NCI-H1694 treated with DMSO at 0.1 percent for 48 hours (cell line): ENCODE measurements around the gene TNFRSF25.

ENCODE experiments used
- DNase-seq: peaks from one replicate; lab custom pipeline; 2025; lab: John Stamatoyannopoulos, UW

Gene TNFRSF25

GRCh38 chr1:6488602-6489382 is 22.8 kb upstream of the TNFRSF25 start:
- DNase-seq, result no peak

GRCh38 chr1:6487804-6488484 is 22.0 kb upstream of the TNFRSF25 start:
- no peak for DNase-seq

GRCh38 chr1:6486433-6487011 is 20.5 kb upstream of the TNFRSF25 start:
- peak; percentile 67 for DNase-seq

- DNase-seq, result no peak
These were observed 19.5 kb upstream of the TNFRSF25 start for GRCh38 chr1:6485168-6486101.

GRCh38 chr1:6484826-6485167 is 18.8 kb upstream of the TNFRSF25 start:
- no peak for DNase-seq

GRCh38 chr1:6483761-6484117 is 17.8 kb upstream of the TNFRSF25 start:
- DNase-seq, result no peak

GRCh38 chr1:6483017-6483760 is 17.2 kb upstream of the TNFRSF25 start:
- no peak for DNase-seq

GRCh38 chr1:6481820-6482219 is 15.8 kb upstream of the TNFRSF25 start:
- no peak for DNase-seq

GRCh38 chr1:6477039-6477820 is 11.3 kb upstream of the TNFRSF25 start:
- no peak for DNase-seq

GRCh38 chr1:6476483-6476882 is 10.5 kb upstream of the TNFRSF25 start:
- no peak for DNase-seq

- DNase-seq, result no peak
These were observed 9.6 kb upstream of the TNFRSF25 start for GRCh38 chr1:6475381-6476133.

GRCh38 chr1:6474815-6475282 is 8.9 kb upstream of the TNFRSF25 start:
- no peak for DNase-seq

- DNase-seq, result no peak
These were observed 8.2 kb upstream of the TNFRSF25 start for GRCh38 chr1:6473974-6474814.

- no peak for DNase-seq
These were observed 7.2 kb upstream of the TNFRSF25 start for GRCh38 chr1:6473156-6473555.

- no peak for DNase-seq
These were observed 6.4 kb upstream of the TNFRSF25 start for GRCh38 chr1:6472391-6472790.

- DNase-seq, result no peak
These were observed 6.0 kb upstream of the TNFRSF25 start for GRCh38 chr1:6471970-6472368.

GRCh38 chr1:6471086-6471969 is 5.4 kb upstream of the TNFRSF25 start:
- no peak for DNase-seq
